Activated CD4-positive, alpha-beta T cell treated with anti-CD3 and anti-CD28 coated beads for 1 hour (primary cell): ENCODE measurements around the gene F10.
"Not testable (repeated sequence)": the region's sequence is repeated elsewhere in the genome, so short reads cannot be mapped to it uniquely, and the experiment has no call there.

Source experiments
- DNase-seq: peaks from one replicate; pipeline ENCODE4 v3.0.0-alpha.2; 2020

The F10 gene

GRCh38 chr13:113122550-113123225 is at the start of gene F10:
TSS of gene F10 (plus strand) at chr13:113122799. CDS start at chr13:113122856, 57 bp downstream.
- DNase-seq: no peak

GRCh38 chr13:113073942-113074341 is 48.7 kb upstream of the F10 start:
- DNase-seq: no peak

- no peak for DNase-seq
These were observed 48.2 kb upstream of the F10 start for GRCh38 chr13:113074401-113074800.

GRCh38 chr13:113074876-113075275 is 47.7 kb upstream of the F10 start:
- no peak for DNase-seq

- no peak for DNase-seq
These were observed 46.9 kb upstream of the F10 start for GRCh38 chr13:113075711-113076110.

GRCh38 chr13:113076681-113077401 is 45.8 kb upstream of the F10 start:
- no peak for DNase-seq

- no peak for DNase-seq
These were observed 45.0 kb upstream of the F10 start for GRCh38 chr13:113077566-113077952.

- no peak for DNase-seq
These were observed 44.4 kb upstream of the F10 start for GRCh38 chr13:113077953-113078901.

GRCh38 chr13:113078902-113079780 is 43.5 kb upstream of the F10 start:
- DNase-seq: no peak

- not testable (repeated sequence) for DNase-seq
These were observed 42.9 kb upstream of the F10 start for GRCh38 chr13:113079781-113080080.

GRCh38 chr13:113080361-113080831 is 42.2 kb upstream of the F10 start:
- DNase-seq: no peak

GRCh38 chr13:113080901-113081521 is 41.6 kb upstream of the F10 start:
- no peak for DNase-seq

GRCh38 chr13:113082198-113083021 is 40.2 kb upstream of the F10 start:
- DNase-seq: no peak

- DNase-seq: no peak
These were observed 39.6 kb upstream of the F10 start for GRCh38 chr13:113083022-113083373.

- DNase-seq: no peak
These were observed 39.1 kb upstream of the F10 start for GRCh38 chr13:113083402-113084061.

GRCh38 chr13:113084094-113084942 is 38.3 kb upstream of the F10 start:
- DNase-seq: no peak

- DNase-seq: no peak
These were observed 37.6 kb upstream of the F10 start for GRCh38 chr13:113084943-113085540.

- no peak for DNase-seq
These were observed 36.4 kb upstream of the F10 start for GRCh38 chr13:113086031-113086750.
